Fibroblast of lung (primary cell): ENCODE measurements around the gene TM4SF5. TPM values are rescaled to one million over a fixed set of nuclear protein-coding genes. Genes with fewer than 3 reads are reported as not detected.

ENCODE experiments used
- DNase-seq, 2 donors: peaks; one replicate each; pipeline versions ENCODE4 v3.0.0 to v3.0.0-alpha.2; 2010; ENCODE audit warnings: low read depth in 2 of 2
- H2AFZ ChIP-seq: 2 replicates; pipeline ENCODE4 v1.5.1; 2012; ENCODE audit warnings: low read length, control low read depth, inconsistent platforms
- H3K27ac ChIP-seq: 2 replicates; pipeline ENCODE4 v1.5.1; 2011; ENCODE audit warnings: low read length, control low read depth; ENCODE audit not compliant: insufficient read depth
- H3K27me3 ChIP-seq: 2 replicates; pipeline ENCODE4 v1.5.1; 2011; ENCODE audit warnings: mild to moderate bottlenecking, low read length; ENCODE audit not compliant: control insufficient read depth, insufficient read depth
- H3K36me3 ChIP-seq: 2 replicates; pipeline ENCODE4 v1.5.1; 2011; ENCODE audit warnings: low read length; ENCODE audit not compliant: control insufficient read depth, insufficient read depth
- H3K4me1 ChIP-seq: 2 replicates; pipeline ENCODE4 v1.5.1; 2011; ENCODE audit warnings: low read length; ENCODE audit not compliant: control insufficient read depth, insufficient read depth; ENCODE audit errors: extremely low read depth
- H3K4me2 ChIP-seq: 2 replicates; pipeline ENCODE4 v1.5.1; 2011; ENCODE audit warnings: low read length, control low read depth; ENCODE audit not compliant: insufficient read depth; ENCODE audit errors: extremely low read depth
- H3K4me3 ChIP-seq, 4 experiments: fragments of 200-600 bp in 1 of 4; sonication (generic) in 1 of 4; replicated peaks in 1 of 4; 2 replicates each; pipeline ENCODE4 v1.5.1; 2011 to 2016; ENCODE audit warnings: low read length in 4 of 4, low read depth in 3 of 4, mild to moderate bottlenecking in 3 of 4, control low read depth in 2 of 4, inconsistent platforms in 1 of 4, mixed read lengths in 1 of 4; ENCODE audit not compliant: insufficient read depth in 1 of 4; ENCODE audit errors: control extremely low read depth in 1 of 4
- H3K79me2 ChIP-seq: 2 replicates; pipeline ENCODE4 v1.5.1; 2012; ENCODE audit warnings: mild to moderate bottlenecking, low read length, inconsistent platforms; ENCODE audit not compliant: control insufficient read depth, insufficient read depth
- H3K9ac ChIP-seq: 2 replicates; pipeline ENCODE4 v1.5.1; 2011; ENCODE audit warnings: mild to moderate bottlenecking, low read length, control low read depth; ENCODE audit not compliant: insufficient read depth
- H3K9me3 ChIP-seq: 2 replicates; pipeline ENCODE4 v1.5.1; 2012; ENCODE audit warnings: low read depth, low read length; ENCODE audit not compliant: control insufficient read depth, insufficient read depth
- H4K20me1 ChIP-seq: 2 replicates; pipeline ENCODE4 v1.5.1; 2011; ENCODE audit warnings: low read length; ENCODE audit not compliant: control insufficient read depth, insufficient read depth; ENCODE audit errors: extremely low read depth
- EZH2 ChIP-seq: IDR thresholded peaks from 2 replicates; pipeline ENCODE4 v1.5.1; 2012; ENCODE audit warnings: low read length, control low read depth, mild to moderate bottlenecking; ENCODE audit errors: missing control alignments
- polyA plus RNA-seq, 2 donors: library from polyadenylated mRNA; depleted of rRNA in 1 of 2; stranded (reverse) in 1 of 2; unstranded in 1 of 2; fragments of >200 nt; gene quantifications; 2 replicates each; pipeline ENCODE4 v1.2.1, GENCODE V29; 2011 to 2012; ENCODE audit warnings: missing spikeins in 1 of 2
- total RNA-seq: library from RNA; depleted of rRNA; stranded (reverse); fragments of >200 nt; gene quantifications from 2 replicates; pipeline ENCODE4 v1.2.1, GENCODE V29; 2014
- TF ChIP-seq, protein P1 (sequence below), 2 donors: IDR thresholded peaks in 1 of 2; conservative IDR thresholded peaks in 1 of 2; 1 replicate in 1 of 2; 2 replicates in 1 of 2; pipeline ENCODE4 v1.5.1; 2011 to 2012; ENCODE audit warnings: low read length in 2 of 2, control low read depth in 1 of 2, inconsistent platforms in 1 of 2, low read depth in 1 of 2, mild to moderate bottlenecking in 1 of 2

The TM4SF5 gene
- total and polyA plus RNA-seq, 2 donors (not counting 1 experiment from before 2014, with no cell fraction given) = not detected

DNA sequence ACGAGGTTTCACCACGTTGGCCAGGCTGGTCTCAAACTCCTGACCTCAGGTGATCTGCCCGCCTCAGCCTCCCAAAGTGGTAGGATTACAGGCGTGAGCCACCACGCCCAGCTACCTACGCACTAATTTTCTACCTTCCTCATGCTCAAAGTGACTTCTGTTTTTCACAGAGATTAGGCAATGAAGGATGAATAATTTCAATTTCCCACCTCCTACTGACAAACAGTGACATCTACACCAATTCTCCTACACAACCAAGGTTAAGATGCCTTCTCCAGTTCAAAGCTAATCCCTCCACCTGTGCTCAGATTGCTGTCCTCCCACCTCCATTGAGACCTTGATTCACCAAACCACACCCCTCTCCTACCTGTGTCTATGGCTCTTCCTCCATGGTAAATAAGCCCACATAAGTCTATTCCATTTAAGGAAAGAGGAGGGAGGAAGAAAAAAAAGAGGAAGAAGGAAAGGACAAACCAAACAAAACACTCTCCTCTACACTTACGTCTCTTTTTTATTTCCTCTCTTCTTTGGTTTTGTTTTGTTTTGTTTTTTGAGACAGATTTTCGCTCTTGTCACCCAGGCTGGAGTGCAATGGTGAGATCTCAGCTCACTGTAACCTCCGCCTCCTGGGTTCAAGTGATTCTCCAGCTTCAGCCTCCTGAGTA, 45.9 kb upstream of the TM4SF5 start:
- TF ChIP-seq, protein P1, sequence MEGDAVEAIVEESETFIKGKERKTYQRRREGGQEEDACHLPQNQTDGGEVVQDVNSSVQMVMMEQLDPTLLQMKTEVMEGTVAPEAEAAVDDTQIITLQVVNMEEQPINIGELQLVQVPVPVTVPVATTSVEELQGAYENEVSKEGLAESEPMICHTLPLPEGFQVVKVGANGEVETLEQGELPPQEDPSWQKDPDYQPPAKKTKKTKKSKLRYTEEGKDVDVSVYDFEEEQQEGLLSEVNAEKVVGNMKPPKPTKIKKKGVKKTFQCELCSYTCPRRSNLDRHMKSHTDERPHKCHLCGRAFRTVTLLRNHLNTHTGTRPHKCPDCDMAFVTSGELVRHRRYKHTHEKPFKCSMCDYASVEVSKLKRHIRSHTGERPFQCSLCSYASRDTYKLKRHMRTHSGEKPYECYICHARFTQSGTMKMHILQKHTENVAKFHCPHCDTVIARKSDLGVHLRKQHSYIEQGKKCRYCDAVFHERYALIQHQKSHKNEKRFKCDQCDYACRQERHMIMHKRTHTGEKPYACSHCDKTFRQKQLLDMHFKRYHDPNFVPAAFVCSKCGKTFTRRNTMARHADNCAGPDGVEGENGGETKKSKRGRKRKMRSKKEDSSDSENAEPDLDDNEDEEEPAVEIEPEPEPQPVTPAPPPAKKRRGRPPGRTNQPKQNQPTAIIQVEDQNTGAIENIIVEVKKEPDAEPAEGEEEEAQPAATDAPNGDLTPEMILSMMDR (conservative IDR thresholded peaks at IDR 0.05 in 1 of 2, IDR thresholded peaks at IDR 0.05 in 1 of 2; ENCODE audit: low read depth in 1 of 2, low read length in 2 of 2) = no peak
- TF ChIP-seq EZH2 = no peak
- no peak overlapping the region for H2AFZ ChIP-seq
- DNase-seq = no peak
- H3K9me3 ChIP-seq = no peaks in the 10 kb centered on the region
- no peaks in the 10 kb centered on the region for H3K79me2 ChIP-seq
- peaks cover 4% of the 10 kb centered on the region for H3K4me1 ChIP-seq
- H4K20me1 ChIP-seq = no peaks in the 10 kb centered on the region
- H3K9ac ChIP-seq = no peak overlapping the region
- no peak overlapping the region for H3K4me2 ChIP-seq
- no peaks in the 10 kb centered on the region for H3K27me3 ChIP-seq
- H3K27ac ChIP-seq = no peak overlapping the region
- H3K36me3 ChIP-seq = no peaks in the 10 kb centered on the region
- no peak overlapping the region for H3K4me3 ChIP-seq

DNA sequence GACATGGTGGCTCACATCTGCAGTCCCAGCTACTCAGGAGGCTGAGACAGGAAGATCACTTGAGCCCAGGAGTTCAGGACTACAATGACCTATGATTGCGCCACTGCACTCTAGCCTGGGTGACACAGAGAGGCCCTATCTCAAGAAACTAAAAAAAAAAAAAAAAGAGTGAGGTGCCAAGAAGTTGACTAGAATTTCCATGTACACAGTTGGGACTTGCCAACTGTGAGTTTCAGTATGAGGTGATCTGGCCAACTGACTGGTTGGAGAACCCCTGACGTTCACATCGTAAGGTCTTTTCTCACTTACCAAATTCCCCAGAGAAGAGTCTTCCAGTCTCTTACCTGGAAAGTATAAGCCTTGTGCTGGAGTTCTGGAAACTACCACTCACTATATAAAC, 43.6 kb upstream of the TM4SF5 start:
- Histone ChIP-seq H4K20me1 (no peaks in the 10 kb centered on the region), H3K9me3 (no peaks in the 10 kb centered on the region), H3K36me3 (no peaks in the 10 kb centered on the region), H3K79me2 (no peaks in the 10 kb centered on the region), H2AFZ (no peak overlapping the region), H3K9ac (no peak overlapping the region), H3K27me3 (no peaks in the 10 kb centered on the region), H3K4me2 (no peak overlapping the region), H3K4me1 (no peaks in the 10 kb centered on the region), H3K4me3 (no peak overlapping the region), H3K27ac (no peak overlapping the region)
- TF ChIP-seq, protein P1 (conservative IDR thresholded peaks at IDR 0.05 in 1 of 2, IDR thresholded peaks at IDR 0.05 in 1 of 2; ENCODE audit: low read depth in 1 of 2, low read length in 2 of 2) = no peak
- TF ChIP-seq EZH2 = no peak
- no peak for DNase-seq

- no peaks in the 10 kb centered on the region for H3K9me3 ChIP-seq
- H2AFZ ChIP-seq = no peak overlapping the region
- H3K9ac ChIP-seq = no peak overlapping the region
- H3K36me3 ChIP-seq = no peaks in the 10 kb centered on the region
- H3K27ac ChIP-seq = no peak overlapping the region
- no peaks in the 10 kb centered on the region for H4K20me1 ChIP-seq
- no peaks in the 10 kb centered on the region for H3K79me2 ChIP-seq
- TF ChIP-seq, protein P1 (conservative IDR thresholded peaks at IDR 0.05 in 1 of 2, IDR thresholded peaks at IDR 0.05 in 1 of 2; ENCODE audit: low read depth in 1 of 2, low read length in 2 of 2) = no peak
- TF ChIP-seq EZH2 = no peak
- peaks cover 1% of the 10 kb centered on the region for H3K27me3 ChIP-seq
- H3K4me3 ChIP-seq = no peak overlapping the region
- DNase-seq = no peak
- H3K4me2 ChIP-seq = no peak overlapping the region
- no peaks in the 10 kb centered on the region for H3K4me1 ChIP-seq
Observed at GRCh38 chr17:4733073-4733531, 38.6 kb upstream of the TM4SF5 start.
